G401 (cell line): Measurements from ENCODE around the gene TGM1. TPM values are rescaled to one million over a fixed set of nuclear protein-coding genes. Genes with fewer than 3 reads are reported as not detected.

Source experiments
- DNase-seq: peaks from one replicate; pipeline ENCODE4 v3.0.0-alpha.2; 2015; ENCODE audit warnings: low spot score
- in situ Hi-C: cut with HindIII; loops from 2 replicates; pipeline ENCODE4 v1.10.0; 2016; ENCODE audit warnings: low sequenced_read_pairs, mixed read lengths
- total RNA-seq: library from RNA; depleted of rRNA; stranded (reverse); fragments of >200 nt; shearing (Covaris generic); gene quantifications from 2 replicates; pipeline ENCODE4 v1.2.3, GENCODE V29; 2014; rRNA removed

TGM1 gene
- 0.10 TPM in 1 of 2 replicates, not detected in the other for total RNA-seq

- DNase-seq: no peak
These were observed at the start of gene TGM1 for GRCh38 chr14:24262821-24263733. Gene TGM1 (minus strand): TSS chr14:24263177. CDS start chr14:24262352, 825 bp downstream.

DNA sequence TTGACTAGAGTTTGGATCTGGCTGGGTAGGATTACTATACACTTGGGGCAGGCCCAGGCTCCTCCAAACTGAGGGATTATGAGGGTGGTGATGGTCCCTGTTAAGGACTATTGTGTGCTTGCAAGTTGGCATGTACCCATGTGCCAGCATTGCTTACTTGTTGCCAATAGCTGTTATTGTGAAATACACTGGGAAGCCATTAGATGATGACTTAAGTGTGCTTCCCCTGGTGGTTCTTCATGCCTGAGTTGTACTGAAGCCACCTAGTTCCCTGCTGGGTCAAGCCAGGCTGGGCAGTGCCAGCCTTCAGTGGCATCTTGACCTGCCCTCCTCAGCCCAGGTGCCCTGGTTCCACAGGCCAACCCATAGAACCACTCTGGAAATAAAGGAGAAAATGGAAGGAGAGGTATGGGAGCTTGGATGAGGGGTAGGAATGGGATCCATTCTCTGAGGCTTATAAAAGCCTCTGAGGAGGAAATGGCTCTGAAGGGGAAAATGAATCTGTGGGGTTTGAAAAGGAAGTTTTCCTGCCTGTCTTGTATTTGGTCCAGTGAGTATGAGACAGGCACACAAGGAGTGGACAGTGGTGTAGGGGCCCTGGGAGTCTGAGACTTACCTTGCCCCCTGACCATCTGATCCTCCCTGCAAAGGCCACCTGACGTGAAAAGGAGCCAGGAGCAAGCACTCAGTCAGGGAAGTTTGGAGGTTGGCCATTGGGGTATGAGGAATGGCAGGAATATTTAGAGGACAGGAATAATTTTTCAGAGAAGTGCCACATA lies 49.0 kb upstream of the TGM1 start:
- peak; percentile 15 for DNase-seq
- in situ Hi-C loops: no loop called here

More at GRCh38 chr14:24262821-24263733, at the start of gene TGM1:
- in situ Hi-C loops: no loop called here

DNA sequence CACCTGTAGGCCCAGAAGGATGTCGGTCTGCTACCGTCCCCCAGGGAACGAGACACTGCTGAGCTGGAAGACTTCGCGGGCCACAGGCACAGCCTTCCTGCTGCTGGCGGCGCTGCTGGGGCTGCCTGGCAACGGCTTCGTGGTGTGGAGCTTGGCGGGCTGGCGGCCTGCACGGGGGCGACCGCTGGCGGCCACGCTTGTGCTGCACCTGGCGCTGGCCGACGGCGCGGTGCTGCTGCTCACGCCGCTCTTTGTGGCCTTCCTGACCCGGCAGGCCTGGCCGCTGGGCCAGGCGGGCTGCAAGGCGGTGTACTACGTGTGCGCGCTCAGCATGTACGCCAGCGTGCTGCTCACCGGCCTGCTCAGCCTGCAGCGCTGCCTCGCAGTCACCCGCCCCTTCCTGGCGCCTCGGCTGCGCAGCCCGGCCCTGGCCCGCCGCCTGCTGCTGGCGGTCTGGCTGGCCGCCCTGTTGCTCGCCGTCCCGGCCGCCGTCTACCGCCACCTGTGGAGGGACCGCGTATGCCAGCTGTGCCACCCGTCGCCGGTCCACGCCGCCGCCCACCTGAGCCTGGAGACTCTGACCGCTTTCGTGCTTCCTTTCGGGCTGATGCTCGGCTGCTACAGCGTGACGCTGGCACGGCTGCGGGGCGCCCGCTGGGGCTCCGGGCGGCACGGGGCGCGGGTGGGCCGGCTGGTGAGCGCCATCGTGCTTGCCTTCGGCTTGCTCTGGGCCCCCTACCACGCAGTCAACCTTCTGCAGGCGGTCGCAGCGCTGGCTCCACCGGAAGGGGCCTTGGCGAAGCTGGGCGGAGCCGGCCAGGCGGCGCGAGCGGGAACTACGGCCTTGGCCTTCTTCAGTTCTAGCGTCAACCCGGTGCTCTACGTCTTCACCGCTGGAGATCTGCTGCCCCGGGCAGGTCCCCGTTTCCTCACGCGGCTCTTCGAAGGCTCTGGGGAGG lies 47.9 kb upstream of the TGM1 start, which contains the start of gene LTB4R:
Gene LTB4R (plus strand): TSS at position 857 of the 959 bp plus-strand sequence. CDS start 4,150 bp downstream, outside the sequence.
- in situ Hi-C loops: no loop called here
- peak; percentile 67 for DNase-seq

DNA sequence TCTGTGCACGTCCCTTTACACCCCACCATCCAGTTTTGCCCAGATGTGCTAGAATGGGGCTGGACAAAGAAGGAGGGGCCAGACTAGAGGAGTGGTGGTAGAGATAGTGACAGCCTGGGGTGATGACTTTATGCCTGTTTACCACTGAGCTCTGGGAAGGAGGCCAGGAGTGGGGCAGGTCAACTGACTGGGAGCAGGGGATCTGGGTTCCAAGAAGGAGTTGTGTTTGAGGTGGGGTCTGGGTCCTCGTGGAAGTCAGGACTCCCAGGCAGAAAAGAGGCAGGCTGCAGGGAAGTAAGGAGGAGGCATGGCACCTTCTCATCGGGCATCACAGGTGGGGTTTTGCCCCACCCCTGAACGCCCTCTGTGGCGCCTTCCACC lies 47.3 kb upstream of the TGM1 start:
- in situ Hi-C loops: no loop called here
- no peak for DNase-seq

GRCh38 chr14:24309538-24310264 lies 46.7 kb upstream of the TGM1 start, which contains the start of gene LTB4R2:
Gene LTB4R2 (plus strand): TSS chr14:24310140. CDS start chr14:24310665, 525 bp downstream.
- in situ Hi-C loops: no loop called here
- no peak for DNase-seq

- DNase-seq: no peak
- in situ Hi-C loops: no loop called here
These were observed 45.6 kb upstream of the TGM1 start for GRCh38 chr14:24308342-24309124.

GRCh38 chr14:24307575-24308341 lies 44.8 kb upstream of the TGM1 start, which contains the start of gene CIDEB:
Gene CIDEB (minus strand): TSS chr14:24307977. CDS start chr14:24307858, 119 bp downstream.
- DNase-seq: peak; percentile 70
- in situ Hi-C loops: no loop called here

DNA sequence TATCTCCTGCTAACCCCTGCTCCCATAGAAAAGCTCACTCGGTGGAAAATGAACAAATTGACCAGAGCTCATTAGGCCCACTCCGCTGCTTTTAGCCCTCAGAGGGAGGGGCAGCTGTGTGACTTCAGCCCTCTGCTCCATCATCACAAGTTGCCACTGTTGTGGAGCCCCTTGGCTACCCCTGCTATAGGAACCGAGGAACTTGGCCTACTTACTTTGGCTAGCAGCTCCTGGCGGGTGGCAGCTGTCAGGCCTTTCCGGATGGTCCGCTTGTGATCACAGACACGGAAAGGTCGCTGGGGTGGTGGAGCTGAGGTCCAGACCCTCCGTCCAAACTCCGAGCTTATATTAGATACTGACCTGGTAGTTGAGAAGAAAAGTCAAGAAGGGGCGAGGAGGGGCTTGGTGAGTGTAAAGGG lies 44.2 kb upstream of the TGM1 start:
- in situ Hi-C loops: no loop called here
- no peak for DNase-seq

DNA sequence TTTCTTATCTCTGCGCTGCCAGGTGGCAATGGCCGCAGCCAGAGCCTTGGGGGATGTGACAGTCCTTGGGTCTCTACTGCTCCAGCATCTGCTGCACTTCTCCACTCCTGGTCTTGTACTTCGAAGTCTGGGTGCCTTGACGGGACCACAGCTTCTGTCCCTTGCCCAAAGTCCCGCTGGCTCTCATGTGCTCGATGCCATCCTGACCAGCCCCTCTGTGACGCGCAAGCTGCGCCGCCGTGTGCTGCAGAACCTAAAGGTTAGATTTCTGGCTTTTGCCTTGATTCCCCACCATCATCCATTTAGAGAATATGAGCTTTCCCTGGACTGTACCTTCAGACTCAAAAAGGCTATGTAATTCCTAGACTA lies 41.0 kb upstream of the TGM1 start:
- in situ Hi-C loops: no loop called here
- DNase-seq: no peak

GRCh38 chr14:24300326-24300980 lies 37.5 kb upstream of the TGM1 start:
- in situ Hi-C loops: no loop called here

DNA sequence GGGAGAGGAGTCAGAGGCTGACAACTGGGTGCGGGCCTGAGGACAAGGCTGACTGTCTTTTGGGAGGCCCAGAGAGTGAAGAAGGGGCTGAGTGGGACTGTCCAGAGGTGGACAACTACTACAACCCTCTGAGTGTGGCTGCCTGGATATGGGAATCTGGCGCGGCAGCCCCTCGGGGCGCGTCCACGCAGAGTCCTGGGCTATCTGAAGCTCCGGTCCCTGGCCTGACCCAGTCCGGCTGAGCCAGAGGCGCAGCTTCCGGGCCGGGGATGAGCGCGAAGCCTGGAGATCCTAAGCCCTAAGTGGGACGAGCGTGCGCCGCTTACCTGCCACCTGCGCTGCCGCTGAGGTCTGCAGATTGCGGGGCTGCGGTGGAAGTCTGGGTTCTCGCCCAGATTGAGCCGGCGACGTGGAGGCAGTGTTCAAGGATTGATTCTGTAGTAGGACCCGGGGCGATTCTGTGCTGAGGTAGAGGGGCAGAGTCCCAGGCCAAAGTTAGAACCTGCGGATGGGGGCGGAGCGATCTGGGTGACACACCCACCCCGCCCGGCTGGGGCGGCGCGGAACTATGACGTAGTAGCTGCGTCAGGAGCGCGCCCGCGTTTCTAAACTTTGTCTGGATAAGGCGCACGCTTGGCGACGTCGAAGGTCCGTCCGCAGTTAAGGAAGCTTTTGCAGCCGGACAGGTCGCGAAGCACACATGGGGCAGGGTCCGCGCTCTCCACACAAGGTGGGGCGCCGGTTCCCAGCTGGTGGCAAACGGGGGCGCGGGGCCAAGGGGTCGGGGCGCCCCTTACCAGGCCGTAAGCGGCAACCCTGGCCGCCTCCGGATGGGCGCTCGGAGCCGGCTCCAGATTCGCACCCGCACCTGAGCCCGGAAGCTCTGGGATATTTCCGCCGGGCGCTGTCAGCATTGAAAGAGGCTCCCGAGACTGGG lies 36.5 kb upstream of the TGM1 start, which contains the start of the genes DHRS1 and NOP9:
Gene DHRS1 (minus strand): TSS at position 526 of the 937 bp plus-strand sequence. CDS start 674 bp downstream, outside the sequence.
Gene NOP9 (plus strand): TSS at position 596 of the 937 bp plus-strand sequence. CDS start 105 bp downstream, at position 701.
- DNase-seq: peak; percentile 88
- in situ Hi-C loops: no loop called here

More at GRCh38 chr14:24300326-24300980, 37.5 kb upstream of the TGM1 start:
- DNase-seq: no peak

DNA sequence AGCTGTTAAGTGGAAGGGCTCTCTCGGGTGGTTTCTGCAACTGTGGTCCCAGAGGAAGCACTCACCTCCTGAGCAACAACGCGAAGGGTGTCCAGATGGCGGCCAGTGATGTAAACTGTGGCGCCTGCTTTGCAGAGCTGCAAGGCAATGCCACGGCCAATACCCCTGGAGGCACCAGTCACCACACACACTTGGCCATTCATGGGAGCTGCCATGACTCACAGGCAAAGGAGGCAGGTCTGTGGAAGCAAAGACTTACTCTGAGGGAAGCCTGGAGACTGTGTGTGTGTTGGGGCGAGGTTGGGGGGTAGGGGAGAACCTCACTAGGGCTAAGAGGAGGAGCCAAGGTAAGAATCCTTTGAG lies 35.9 kb upstream of the TGM1 start:
- in situ Hi-C loops: no loop called here
- DNase-seq: no peak

DNA sequence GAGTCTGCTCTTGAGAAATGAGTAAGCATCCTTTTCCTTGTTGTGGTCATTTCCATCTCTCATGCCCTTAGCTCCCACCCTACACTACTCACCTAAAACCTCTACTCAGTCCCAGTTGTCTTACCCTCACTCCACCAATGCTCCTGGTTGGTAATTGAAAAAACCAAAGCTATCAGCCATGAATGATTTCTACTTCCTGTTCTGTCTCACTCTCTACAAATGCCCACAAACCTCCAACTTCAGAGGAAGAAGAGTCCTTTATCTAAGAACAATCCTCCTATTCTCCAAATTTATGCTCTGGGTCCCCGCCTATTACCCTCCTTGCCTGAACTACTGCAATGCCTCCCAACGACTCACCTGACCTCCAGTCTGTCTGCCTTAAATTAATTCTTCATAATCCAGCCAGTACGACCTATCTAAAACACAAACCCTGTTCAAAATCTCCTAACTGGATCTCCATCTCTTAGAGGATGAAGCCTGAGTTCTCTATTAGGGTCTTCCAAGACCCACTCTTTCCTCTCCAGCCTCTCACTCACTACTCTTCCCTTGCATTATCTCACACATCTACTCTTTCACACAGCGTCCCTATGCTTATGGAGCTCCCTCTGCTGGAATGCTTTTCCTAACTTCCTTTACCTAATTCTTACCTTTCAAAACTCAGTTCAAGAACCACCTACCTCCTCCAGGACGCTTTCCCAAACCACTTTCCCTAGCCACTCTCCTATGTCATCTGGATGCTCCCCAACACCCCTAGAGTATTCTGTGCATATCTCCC lies 34.4 kb upstream of the TGM1 start:
- DNase-seq: peak; percentile 26

More for the DNA sequence above, 34.4 kb upstream of the TGM1 start:
- in situ Hi-C loops: no loop called here
